ENCODE measurements around the gene SLC6A11.

DNA sequence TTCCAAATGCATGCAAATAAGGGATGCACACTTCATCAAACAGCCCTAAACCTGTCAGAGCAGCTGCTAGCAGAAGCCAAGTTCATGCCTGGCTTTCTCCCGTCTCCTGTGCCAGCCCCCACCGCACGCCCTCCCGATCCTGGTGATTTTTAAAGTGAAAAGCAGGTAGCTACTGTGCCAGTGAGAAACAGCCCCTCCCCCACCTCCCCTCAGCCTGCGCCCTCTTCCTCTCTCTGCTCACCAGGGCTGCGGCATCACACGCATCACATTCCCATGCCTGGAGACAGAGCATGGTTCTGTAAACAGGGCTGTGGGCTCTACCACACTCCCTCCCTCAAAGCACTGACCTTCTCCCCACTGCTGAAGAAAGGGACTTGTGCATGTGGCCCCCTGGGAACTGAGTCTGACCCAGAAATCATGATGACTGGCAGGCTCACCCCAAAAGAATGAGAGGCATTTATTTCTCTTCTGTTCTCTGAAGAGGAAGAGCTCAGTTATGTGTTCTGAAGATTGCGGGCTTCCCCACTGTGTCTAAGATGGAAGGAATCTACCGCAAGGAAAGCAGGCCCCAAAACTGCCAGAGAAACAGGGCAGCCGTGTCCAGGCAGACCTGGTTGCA is 162.0 kb downstream of the SLC6A11 start:
- no peak for TF ChIP-seq EZH2 (IDR thresholded peaks at IDR 0.05; ENCODE audit: borderline replicate concordance, low read depth, low read length, severe bottlenecking)
- TF ChIP-seq, protein P1, sequence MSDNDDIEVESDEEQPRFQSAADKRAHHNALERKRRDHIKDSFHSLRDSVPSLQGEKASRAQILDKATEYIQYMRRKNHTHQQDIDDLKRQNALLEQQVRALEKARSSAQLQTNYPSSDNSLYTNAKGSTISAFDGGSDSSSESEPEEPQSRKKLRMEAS (IDR thresholded peaks at IDR 0.05; ENCODE audit: insufficient read depth, insufficient read length), result no peak
- TF ChIP-seq POLR2A (IDR thresholded peaks at IDR 0.05; ENCODE audit: low read depth, low read length), result no peak
- TF ChIP-seq, protein P2, sequence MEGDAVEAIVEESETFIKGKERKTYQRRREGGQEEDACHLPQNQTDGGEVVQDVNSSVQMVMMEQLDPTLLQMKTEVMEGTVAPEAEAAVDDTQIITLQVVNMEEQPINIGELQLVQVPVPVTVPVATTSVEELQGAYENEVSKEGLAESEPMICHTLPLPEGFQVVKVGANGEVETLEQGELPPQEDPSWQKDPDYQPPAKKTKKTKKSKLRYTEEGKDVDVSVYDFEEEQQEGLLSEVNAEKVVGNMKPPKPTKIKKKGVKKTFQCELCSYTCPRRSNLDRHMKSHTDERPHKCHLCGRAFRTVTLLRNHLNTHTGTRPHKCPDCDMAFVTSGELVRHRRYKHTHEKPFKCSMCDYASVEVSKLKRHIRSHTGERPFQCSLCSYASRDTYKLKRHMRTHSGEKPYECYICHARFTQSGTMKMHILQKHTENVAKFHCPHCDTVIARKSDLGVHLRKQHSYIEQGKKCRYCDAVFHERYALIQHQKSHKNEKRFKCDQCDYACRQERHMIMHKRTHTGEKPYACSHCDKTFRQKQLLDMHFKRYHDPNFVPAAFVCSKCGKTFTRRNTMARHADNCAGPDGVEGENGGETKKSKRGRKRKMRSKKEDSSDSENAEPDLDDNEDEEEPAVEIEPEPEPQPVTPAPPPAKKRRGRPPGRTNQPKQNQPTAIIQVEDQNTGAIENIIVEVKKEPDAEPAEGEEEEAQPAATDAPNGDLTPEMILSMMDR (IDR thresholded peaks at IDR 0.05; ENCODE audit: extremely low read depth in 1 of 2, insufficient read depth in 1 of 2, low read depth in 1 of 2, low read length in 2 of 2), result no peak
- no peak for TF ChIP-seq POLR2AphosphoS5 (IDR thresholded peaks at IDR 0.05; ENCODE audit: insufficient read depth, low read depth, low read length)
- no peak for TF ChIP-seq FOS (IDR thresholded peaks at IDR 0.05; ENCODE audit: borderline replicate concordance, insufficient read depth, low read length)
- no peak for TF ChIP-seq JUN (IDR thresholded peaks at IDR 0.05; ENCODE audit: borderline replicate concordance, insufficient read depth, insufficient read length, low read depth)
- no peak for TF ChIP-seq MYC (IDR thresholded peaks at IDR 0.05; ENCODE audit: low read depth, low read length)
